GM19023 (cell line): ENCODE results near the gene KIF4A.
"Not testable (repeated sequence)": the region's sequence is repeated elsewhere in the genome, so short reads cannot be mapped to it uniquely, and the experiment has no call there.

Experiments used
- ATAC-seq: cut with Tn5 transposase; IDR thresholded peaks from one replicate; pipeline ENCODE4 v1.9.1; 2021; ENCODE audit warnings: mild to moderate bottlenecking, moderate library complexity; ENCODE audit not compliant: unreplicated experiment

The KIF4A gene, protein sequence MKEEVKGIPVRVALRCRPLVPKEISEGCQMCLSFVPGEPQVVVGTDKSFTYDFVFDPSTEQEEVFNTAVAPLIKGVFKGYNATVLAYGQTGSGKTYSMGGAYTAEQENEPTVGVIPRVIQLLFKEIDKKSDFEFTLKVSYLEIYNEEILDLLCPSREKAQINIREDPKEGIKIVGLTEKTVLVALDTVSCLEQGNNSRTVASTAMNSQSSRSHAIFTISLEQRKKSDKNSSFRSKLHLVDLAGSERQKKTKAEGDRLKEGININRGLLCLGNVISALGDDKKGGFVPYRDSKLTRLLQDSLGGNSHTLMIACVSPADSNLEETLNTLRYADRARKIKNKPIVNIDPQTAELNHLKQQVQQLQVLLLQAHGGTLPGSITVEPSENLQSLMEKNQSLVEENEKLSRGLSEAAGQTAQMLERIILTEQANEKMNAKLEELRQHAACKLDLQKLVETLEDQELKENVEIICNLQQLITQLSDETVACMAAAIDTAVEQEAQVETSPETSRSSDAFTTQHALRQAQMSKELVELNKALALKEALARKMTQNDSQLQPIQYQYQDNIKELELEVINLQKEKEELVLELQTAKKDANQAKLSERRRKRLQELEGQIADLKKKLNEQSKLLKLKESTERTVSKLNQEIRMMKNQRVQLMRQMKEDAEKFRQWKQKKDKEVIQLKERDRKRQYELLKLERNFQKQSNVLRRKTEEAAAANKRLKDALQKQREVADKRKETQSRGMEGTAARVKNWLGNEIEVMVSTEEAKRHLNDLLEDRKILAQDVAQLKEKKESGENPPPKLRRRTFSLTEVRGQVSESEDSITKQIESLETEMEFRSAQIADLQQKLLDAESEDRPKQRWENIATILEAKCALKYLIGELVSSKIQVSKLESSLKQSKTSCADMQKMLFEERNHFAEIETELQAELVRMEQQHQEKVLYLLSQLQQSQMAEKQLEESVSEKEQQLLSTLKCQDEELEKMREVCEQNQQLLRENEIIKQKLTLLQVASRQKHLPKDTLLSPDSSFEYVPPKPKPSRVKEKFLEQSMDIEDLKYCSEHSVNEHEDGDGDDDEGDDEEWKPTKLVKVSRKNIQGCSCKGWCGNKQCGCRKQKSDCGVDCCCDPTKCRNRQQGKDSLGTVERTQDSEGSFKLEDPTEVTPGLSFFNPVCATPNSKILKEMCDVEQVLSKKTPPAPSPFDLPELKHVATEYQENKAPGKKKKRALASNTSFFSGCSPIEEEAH

DNA sequence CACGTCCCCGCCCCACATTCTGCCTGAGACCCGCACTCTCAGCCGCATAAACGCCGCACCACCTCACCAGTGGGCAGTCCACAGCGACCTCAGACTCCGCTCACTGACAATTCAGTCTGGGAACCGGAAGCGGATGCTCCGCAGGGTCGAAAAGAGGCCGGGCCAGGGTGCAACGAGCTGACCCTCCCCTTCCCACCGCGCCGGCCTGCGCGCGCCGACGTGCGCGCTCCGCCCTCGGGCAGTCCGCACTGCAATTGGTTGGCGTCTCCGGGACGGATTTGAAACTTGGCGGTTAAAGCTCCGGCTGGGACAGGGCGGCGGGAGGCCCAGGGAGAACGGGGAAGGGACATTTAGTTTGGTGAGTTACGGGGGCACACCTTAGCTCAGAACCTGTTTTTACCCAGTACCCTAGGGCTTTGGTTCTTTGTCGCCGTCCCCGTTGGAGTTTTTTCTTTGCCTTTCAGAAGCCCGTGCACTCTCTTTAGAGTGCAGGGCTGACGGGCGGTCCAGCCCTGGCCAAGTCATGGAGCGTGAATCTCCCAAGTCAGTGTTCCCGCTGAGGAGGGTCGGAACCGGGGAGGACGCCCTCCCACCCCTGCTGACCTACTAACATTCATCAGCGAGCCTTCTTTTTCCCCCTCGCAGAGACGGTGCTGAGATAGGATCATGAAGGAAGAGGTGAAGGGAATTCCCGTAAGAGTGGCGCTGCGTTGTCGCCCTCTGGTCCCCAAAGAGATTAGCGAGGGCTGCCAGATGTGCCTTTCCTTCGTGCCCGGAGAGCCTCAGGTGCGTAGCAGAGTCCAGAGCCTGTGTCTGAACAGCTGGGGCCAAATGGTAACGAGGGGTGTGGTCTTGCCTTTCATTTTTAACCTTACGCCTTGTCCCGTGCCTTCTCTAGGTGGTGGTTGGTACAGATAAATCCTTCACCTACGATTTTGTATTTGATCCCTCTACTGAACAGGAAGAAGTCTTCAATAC, at the start of gene KIF4A, which contains the start of gene PDZD11:
Gene KIF4A, plus strand, starts transcription at position 312 of the 978 bp plus-strand sequence. Its CDS starts 355 bp downstream, at position 667.
Gene PDZD11, minus strand, starts transcription at position 135 of the 978 bp plus-strand sequence. CDS start 586 bp downstream, outside the sequence.
- ATAC-seq: peak; percentile 97

DNA sequence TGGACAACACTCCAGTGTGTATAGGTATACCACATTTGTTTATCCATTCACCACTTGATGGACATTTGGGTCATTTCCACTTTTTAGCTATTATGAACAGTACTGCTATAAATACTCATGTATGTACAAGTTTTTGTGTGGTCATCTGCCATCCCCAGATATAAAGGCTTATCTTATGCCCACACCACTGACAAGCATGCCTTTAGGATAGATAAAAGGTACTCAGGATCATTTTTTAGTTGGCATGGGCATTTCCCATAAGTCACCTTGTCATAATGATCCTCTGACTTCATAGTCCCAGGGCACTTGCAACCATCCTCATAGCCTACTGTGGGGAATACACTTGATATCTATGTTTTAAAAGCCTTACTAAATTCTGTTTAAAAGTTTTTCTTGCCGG, 49.2 kb upstream of the KIF4A start:
- no peak for ATAC-seq

DNA sequence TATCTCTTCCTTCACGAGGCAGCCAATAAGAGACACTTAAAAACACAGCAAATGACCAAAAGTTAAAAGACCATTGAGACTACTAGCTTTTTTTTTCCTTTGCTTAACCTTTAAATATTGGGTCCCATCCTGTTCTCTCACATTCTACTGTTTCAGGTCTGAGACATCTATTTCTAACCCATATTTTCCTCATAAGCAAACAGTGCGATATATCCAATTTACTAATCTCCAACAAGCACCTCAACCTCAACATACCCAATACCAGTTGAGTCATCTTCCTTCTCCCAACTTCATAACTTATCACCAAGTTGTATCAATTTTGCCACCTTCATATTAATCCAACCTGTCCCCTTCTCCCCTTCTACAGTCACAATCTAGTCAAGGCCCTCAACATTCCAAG, 48.4 kb upstream of the KIF4A start:
- no peak for ATAC-seq

DNA sequence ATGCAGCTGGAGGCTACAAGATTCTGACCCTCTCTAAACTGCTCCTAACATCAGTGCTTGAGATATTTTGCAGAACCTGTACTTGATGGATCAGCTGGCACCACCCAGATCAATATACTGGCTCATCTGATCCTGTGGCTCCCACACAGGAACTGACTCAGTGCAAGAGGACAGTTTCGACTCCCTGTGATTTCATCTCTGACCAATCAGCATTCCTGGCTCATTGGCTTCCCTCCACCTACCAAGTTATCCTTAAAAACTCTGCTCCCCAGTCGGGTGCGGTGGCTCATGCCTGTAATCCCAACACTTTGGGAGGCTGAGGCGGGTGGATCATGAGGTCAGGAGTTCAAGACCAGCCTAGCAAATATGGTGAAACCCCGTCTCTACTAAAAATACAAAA, 46.3 kb upstream of the KIF4A start:
- ATAC-seq: not testable (repeated sequence)

DNA sequence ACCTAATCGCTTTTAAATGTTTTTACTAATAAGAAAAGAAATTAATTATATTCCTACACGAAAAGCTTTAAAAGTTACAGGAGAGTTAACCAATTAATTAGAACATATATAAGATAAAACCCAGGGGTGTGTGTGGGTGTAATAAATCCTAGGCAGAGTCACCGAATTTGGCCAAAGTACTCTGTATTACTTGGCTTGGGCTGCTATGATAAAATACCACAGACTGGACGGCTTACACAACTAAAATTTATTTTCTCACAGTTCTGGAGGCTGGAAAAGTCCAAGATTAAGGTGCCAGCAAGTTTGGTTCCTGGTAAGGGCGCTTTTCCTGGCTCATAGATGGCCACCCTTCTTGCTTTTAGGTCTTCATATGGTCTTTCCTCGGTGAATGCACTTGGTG, 45.0 kb upstream of the KIF4A start:
- no peak for ATAC-seq

DNA sequence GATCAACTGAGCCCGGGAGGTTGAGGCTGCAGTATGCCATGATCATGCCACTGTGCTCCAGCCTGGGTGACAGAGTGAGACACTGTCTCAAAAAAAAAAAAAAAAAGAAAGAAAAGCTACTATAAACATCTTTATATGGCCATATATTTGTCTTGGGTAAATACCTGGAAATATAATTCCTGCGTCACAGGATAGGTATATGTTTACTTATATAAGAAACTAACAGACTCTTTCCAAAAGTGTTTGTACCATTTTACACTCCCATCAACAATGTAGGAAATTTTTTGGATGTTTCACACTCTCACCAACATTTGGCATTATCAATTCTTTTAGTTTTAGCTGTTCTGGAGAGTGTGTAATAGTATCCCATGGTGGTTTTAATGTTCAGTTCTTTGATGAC, 42.7 kb upstream of the KIF4A start:
- no peak for ATAC-seq

DNA sequence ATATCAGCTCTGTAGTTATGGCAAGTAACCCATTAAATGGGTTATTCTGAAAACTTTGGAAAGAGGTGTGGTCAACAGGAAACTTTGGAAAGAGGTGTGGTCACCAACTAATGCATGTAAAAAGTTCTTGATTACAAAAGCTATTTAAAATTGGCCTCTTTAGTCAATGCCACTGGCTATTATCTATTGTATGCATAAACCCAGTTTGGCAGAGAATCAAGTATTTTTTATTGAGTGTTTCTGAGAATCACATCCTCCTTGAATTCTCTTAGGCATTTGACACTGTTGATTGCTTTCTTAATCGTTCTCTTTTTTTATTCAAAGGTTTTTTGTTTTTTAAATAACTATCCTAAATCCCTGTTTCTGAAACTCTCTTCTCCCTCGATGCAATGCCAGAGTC, 37.4 kb upstream of the KIF4A start:
- no peak for ATAC-seq

DNA sequence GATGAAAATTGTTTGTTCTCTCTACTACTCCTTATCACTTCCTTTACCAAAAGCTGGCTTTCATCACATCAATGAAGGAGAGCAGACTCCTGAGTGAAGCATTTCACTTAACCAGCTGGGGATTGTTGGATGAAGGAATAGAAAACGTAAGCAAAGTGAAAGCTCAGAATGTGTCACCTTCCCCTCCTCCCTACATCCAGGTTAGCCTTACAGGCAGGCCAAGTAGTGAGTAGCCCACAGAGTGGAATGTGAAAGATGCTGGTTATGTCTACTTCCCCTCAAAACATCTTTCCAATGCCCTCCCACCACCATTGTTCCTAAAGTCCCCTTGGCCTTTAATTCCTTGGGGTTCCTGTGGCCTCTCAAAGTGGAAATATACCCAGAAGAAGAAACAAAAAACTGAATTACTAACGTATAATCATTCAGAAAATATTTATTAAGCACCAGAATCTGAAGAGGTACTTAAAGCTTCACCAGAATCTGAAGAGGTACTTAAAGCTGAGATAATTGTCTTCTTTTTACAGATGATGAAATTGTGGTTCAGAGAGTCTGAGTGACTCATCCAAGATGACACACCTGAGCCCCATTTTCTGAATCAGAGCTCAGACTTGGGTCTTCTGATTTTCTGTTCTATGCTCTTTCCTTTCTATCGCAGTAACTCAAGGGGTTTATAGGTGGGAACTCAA, 36.4 kb upstream of the KIF4A start:
- no peak for ATAC-seq

DNA sequence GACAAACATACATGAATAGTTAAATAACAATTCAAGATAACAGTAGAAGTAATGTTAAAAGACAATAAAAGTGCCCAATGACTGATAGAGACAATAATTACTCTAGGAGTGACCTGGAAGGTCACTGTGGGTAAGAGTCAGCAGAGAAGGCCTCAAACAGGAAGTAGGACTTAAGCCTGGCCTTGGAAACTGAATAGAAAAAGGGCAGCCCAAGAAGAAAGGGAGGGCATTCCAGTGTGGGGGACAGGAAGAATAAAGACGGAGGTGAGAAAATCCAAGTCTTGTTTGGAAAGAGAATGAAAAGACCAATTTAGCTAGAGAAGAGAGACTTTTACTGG, 35.9 kb upstream of the KIF4A start:
- ATAC-seq: no peak

DNA sequence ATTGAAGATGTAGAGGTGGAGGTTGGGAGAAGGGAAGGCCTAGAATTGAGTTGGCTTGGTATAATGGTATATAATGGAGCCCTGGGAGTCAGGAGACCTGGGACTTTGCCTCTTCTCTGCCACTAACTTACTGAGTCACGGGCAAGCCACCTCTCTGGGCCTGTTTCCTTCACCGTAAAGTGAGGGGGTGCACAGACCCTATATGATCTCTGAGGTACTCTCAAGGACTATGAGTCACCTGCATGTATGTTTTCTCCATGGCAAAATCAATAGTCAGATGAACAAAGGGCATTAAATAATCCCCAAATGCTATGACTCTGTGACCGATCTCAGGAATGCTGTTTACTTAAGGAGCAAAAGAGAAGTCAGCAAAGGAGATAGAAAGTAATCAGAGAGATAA, 35.0 kb upstream of the KIF4A start:
- ATAC-seq: no peak

DNA sequence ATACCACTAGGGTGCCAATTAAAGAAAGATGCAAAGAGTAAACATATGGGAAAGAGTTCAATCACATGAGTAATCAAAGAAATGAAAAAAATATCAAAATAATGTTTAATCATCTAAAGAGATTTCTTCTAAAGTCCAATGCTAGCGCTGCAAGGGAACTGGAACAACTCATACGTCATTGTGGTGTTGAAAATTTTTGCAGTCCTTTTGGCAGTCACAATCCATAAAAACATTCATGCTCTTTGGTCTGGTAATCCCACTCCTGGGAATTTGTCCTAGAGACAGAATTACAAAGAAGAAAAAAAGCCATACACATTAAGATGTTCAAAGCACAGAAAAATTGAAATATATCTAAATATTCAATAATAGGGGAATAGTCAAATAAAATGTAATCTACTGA, 34.5 kb upstream of the KIF4A start:
- no peak for ATAC-seq

DNA sequence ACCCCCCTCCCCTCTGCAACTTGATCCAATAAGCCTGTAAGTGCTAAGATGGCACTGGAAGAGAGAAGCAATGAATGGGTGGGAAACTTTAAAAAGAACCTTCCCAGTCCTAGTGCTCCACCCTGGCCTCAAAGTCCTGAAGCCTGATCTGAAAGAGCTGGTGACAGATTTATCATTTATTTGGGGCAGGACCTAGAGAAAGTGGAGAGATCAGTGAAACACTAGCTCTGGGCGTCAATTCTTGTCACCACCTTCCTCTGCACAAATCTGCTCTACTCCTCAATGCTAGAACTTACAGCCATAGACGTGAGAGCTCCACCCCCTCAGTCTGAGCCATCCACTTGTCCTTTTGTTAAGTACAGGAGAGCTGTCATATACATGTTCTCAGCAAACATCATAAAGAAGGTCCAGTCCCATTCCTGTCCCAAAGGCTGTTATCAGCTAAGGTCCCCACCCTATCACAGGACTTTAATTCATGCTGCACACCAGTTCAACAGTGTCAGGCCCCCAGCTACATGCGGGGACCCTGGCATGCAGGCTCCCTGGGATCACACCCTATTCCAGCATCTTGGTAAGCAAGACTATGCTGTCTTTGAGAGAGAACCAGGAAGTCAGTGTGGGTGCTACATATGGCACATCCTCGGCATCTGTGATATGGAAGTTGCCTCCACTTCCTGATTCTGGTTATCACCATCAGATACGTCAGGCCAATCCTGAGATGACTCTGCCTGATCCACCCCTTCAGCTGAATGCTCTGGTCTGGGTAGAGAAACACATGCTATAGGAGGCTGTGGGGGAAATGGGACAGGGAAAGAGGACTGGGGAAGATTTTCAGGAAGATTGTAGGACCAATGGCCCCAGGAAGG, 32.2 kb upstream of the KIF4A start:
- no peak for ATAC-seq

DNA sequence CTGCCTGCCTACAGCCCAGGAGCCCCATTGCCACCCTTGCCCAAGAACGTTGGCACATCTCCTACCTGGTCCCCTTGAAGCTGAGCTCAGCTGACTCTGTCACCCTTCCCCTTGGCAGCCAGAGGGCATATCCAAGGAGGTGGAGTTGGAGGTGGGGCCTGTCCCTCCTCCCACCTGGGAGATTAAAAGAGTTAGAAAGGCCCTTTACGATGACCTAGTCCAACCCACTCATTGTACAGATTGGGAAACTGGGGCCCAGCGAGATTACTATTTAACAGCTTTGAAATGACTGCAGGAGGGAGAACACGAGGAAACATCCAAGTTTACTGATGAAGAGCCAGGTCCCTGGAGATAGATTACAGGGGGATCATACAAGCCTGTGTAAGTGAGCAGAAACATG, 29.8 kb upstream of the KIF4A start, which contains the start of gene P2RY4:
Gene P2RY4, minus strand, starts transcription at position 101 of the 400 bp plus-strand sequence. CDS start 580 bp downstream, outside the sequence.
- ATAC-seq: no peak

DNA sequence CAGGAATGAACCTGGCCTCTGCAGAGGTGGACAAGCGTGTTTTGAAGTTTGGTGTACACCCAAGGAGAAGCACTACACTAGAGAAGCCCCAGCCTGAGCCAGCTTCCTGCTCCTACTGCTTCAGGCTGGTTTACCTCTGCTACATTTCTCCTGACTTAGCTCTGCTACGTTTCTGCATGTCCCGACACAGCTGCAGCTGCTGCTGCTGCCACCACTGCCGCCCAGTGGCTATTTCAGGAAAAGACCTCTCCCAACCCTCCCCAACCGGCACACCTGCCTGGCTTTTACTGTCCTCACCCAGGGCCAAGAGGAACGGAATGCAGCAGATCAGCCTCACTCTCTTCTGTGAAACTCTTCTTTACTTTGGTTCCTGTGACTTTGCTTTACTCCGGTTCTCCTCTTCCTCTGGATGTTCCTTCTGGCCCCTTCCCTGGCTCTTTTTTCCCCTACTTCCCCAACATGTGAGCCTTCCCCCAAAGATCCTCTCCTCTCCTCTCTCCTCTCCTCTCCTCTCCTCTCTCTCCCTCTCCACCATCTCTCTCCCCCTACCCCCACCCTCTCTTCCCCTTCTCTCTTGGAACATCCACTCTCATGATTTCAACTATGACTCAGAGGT, 26.8 kb upstream of the KIF4A start:
- ATAC-seq: no peak

DNA sequence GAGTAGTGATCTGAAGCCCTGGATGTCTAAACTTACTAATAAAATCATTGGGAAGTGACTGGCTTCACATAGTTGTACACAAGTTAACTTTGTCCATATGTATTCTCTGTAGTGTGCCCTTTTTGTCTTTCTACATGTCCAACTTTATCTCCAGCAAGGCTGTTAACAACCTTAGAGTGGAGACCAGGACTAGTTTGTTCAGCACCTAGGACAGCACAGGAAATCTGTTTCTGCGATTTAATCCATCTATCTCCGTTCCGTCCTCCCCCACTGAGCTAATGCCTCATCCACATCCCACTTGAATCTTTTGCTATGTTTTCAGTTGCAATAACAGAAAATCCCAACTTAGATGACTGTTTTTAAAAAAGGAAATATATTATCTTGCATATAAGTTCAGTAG, 25.1 kb upstream of the KIF4A start:
- ATAC-seq: no peak

DNA sequence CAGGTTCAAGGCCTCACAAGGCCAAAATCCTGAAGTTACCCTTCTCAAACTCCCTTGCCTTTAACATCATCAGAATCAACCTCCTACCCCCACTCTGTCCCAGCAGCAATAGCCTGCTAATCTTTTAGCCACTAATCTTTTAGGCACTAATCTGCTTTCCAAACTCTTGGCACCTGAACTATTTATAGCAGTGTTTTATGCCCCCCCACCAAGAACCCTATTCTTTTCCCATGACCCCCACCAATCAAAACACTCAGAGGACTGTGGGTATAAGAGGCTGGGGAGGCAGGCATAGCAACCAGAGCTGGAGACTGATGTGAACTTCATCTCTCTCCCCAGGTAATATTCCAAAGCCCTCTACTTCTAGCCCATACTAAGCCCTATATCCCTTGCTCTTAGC, 21.9 kb upstream of the KIF4A start, which contains the start of gene ARR3:
Gene ARR3, plus strand, starts transcription at position 301 of the 400 bp plus-strand sequence. CDS start 1,052 bp downstream, outside the sequence.
- ATAC-seq: no peak

DNA sequence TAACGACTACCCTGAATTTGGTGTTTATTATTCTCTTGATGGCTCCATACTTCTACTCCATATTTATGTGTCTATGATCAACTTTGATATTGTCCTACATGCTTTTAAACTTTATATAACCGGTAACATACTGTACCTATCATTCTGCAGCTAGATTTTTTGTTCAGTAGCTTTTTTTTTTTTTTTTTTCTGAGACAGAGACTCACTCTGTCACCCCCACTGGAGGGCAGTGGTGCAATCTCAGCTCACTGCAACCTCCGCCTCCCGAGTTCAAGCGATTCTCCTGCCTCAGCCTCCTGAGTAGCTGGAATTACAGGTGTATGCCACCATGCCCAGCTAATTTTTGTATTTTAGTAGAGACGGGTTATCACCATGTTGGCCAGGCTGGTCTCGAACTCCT, 15.9 kb upstream of the KIF4A start:
- not testable (repeated sequence) for ATAC-seq

DNA sequence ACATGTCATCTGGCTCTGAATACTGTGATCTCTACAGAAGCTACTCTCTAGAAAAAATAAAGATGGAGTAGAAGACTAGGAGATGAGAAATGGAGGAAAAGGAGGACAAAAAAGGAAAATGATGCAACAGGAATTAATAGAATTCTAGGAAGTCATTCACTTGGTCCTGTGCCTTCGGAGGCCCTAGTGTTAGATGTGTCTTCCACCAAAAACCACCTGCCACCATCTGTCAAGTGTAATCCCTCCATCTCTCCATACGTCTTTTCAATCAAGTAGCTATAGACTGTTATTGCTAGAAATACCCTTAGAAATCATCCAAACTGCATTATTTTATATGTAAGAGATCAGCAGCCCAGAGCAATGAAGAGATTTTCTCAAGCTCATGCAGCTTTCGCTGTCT, 10.8 kb upstream of the KIF4A start:
- no peak for ATAC-seq
